ENCODE measurements around the gene PPP2R2B. TPM values are rescaled to one million over a fixed set of nuclear protein-coding genes. Genes with fewer than 3 reads are reported as not detected.

PPP2R2B gene
- total RNA-seq, 1 experiment from 2014 or later, result not detected

- RAD21 ChIA-PET (ENCODE audit: low non-redundant PET in 1 of 2, low total read pairs in 2 of 2, uncharacterized antibody in 2 of 2, unreplicated experiment in 2 of 2), result no interaction called here
- TF ChIP-seq EZH2 (IDR thresholded peaks at IDR 0.05) (no peak), ZBTB33 (IDR thresholded peaks at IDR 0.05; ENCODE audit: extremely low read depth, insufficient replicate concordance, low read length) (no peak), POLR2A (IDR thresholded peaks at IDR 0.05; ENCODE audit: borderline replicate concordance, extremely low read depth, insufficient read depth, insufficient read length) (no peak)
Observed at GRCh38 chr5:146779211-146779869, 99.2 kb downstream of the PPP2R2B start.

GRCh38 chr5:146778795-146779194, 99.8 kb downstream of the PPP2R2B start:
- intact Hi-C loops (cut with micrococcal nuclease), result no loop called here

More at GRCh38 chr5:146779211-146779869, 99.2 kb downstream of the PPP2R2B start:
- Histone ChIP-seq H3K27ac (ENCODE audit: low read depth, low read length) (no peak overlapping the region), H4K20me1 (ENCODE audit: insufficient read depth) (no peaks in the 10 kb centered on the region), H3K9me3 (ENCODE audit: control insufficient read depth in 1 of 2, insufficient read depth in 1 of 2, low read depth in 1 of 2, low read length in 2 of 2) (no peaks in the 10 kb centered on the region), H3K4me3 (replicated peaks in 1 of 2; ENCODE audit: low read depth in 1 of 2, low read length in 2 of 2) (no peak overlapping the region), H3K9me2 (ENCODE audit: insufficient read depth) (no peaks in the 10 kb centered on the region), H3K4me2 (ENCODE audit: low read length) (no peak overlapping the region), H3K36me3 (ENCODE audit: control insufficient read depth in 1 of 2, insufficient read depth in 2 of 2, low read length in 2 of 2) (no peaks in the 10 kb centered on the region), H2AFZ (ENCODE audit: low read depth, low read length, poor library complexity, severe bottlenecking) (no peak overlapping the region), H3K27me3 (ENCODE audit: insufficient read depth, low read length) (no peaks in the 10 kb centered on the region), H3K79me2 (ENCODE audit: insufficient read depth, low read length) (no peaks in the 10 kb centered on the region), H3K4me1 (ENCODE audit: control insufficient read depth in 1 of 2, insufficient read depth in 2 of 2, low read length in 2 of 2) (no peaks in the 10 kb centered on the region), H3K9ac (ENCODE audit: low read length) (no peak overlapping the region)
- DNase-seq (ENCODE audit: low read depth, low spot score), result no peak
- ChIA-PET CTCF (no interaction called here), POLR2A (no interaction called here)
- no TSS peak for BruUV-seq (replicated peaks)
- no peak for ATAC-seq
- intact Hi-C loops (cut with micrococcal nuclease), result no loop called here

More at GRCh38 chr5:146778795-146779194, 99.8 kb downstream of the PPP2R2B start:
- TF ChIP-seq SIN3A (IDR thresholded peaks at IDR 0.05; ENCODE audit: low read depth) (no peak), CBX3 (IDR thresholded peaks at IDR 0.05; ENCODE audit: low read depth) (no peak), RAD21 (IDR thresholded peaks at IDR 0.05; ENCODE audit: low read depth) (no peak), CTCF (IDR thresholded peaks at IDR 0.05 in 2 of 3, conservative IDR thresholded peaks at IDR 0.05 in 1 of 3; ENCODE audit: borderline replicate concordance in 1 of 3, insufficient read depth in 1 of 3, low read depth in 2 of 3, low read length in 2 of 3) (no peak), POLR2A (IDR thresholded peaks at IDR 0.05; ENCODE audit: borderline replicate concordance, extremely low read depth, insufficient read depth, insufficient read length) (no peak)
- ChIA-PET CTCF (no interaction called here), RAD21 (ENCODE audit: low non-redundant PET in 1 of 2, low total read pairs in 2 of 2, uncharacterized antibody in 2 of 2, unreplicated experiment in 2 of 2) (no interaction called here), POLR2A (no interaction called here)
- Histone ChIP-seq H3K9me2 (ENCODE audit: insufficient read depth) (no peaks in the 10 kb centered on the region), H3K9ac (ENCODE audit: low read length) (no peak overlapping the region), H3K79me2 (ENCODE audit: insufficient read depth, low read length) (no peaks in the 10 kb centered on the region), H3K27ac (ENCODE audit: low read depth, low read length) (no peak overlapping the region), H3K27me3 (ENCODE audit: insufficient read depth, low read length) (no peaks in the 10 kb centered on the region), H3K4me3 (replicated peaks in 1 of 2; ENCODE audit: low read depth in 1 of 2, low read length in 2 of 2) (no peak overlapping the region), H3K9me3 (ENCODE audit: control insufficient read depth in 1 of 2, insufficient read depth in 1 of 2, low read depth in 1 of 2, low read length in 2 of 2) (no peaks in the 10 kb centered on the region), H3K4me1 (ENCODE audit: control insufficient read depth in 1 of 2, insufficient read depth in 2 of 2, low read length in 2 of 2) (no peaks in the 10 kb centered on the region), H3K4me2 (ENCODE audit: low read length) (no peak overlapping the region), H2AFZ (ENCODE audit: low read depth, low read length, poor library complexity, severe bottlenecking) (no peak overlapping the region), H3K36me3 (ENCODE audit: control insufficient read depth in 1 of 2, insufficient read depth in 2 of 2, low read length in 2 of 2) (no peaks in the 10 kb centered on the region), H4K20me1 (ENCODE audit: insufficient read depth) (no peaks in the 10 kb centered on the region)
- BruUV-seq (replicated peaks), result no TSS peak
- DNase-seq (ENCODE audit: low read depth, low spot score) (no peak), ATAC-seq (no peak)
